ENCODE data around the gene CALCOCO1. TPM values are rescaled to one million over a fixed set of nuclear protein-coding genes. Genes with fewer than 3 reads are reported as not detected.
A peak's percentile ranks its signal among the peaks of the same experiment; 100 is the strongest.

The CALCOCO1 gene
- total and polyA plus RNA-seq, 8 donors = 60.3 to 441 (median 148) TPM

DNA sequence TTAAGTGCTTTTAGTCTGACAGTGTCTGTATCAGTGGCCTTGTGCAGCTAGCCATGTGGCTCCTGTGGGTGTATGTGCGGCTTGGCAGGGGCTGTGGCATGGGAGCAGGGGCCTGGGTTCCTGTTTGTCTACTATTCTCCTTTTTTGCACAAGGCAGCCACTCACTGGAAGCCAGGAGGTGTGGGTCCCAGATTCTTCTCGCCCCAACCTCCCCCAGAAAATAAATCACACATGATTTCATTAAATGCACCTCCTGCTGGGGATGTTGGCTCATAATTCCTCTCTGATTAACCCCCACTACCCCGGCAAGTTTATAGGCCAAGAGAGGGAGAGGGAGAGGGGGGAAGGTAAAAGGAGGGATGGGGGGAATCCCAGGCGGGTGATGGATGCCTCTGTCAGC, 17.6 kb downstream of the CALCOCO1 start:
- 28 to 50% (median 40%) methylated on average over 4 of the region's 4 CpGs for WGBS, 5 donors

DNA sequence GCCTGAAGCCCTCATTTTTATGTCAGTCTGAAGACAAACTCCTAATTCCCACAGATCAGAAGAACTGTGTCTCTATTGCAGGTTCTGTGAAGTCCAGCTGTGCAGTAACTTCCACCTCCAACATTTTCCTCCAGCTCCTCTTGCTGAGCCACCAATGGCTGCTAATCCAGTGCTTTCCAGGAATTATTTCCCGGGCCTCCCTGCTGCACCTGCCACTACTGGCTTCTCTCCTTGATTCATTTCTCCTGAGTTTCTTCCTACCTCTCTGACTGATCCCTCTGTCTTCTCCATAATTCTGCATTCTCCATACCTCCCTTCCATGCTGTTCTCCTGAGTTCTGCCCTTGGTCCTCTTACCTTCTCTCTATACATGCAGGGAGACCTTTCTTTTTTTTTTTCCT, 21.2 kb downstream of the CALCOCO1 start:
- H3K4me3 ChIP-seq = no peak overlapping the region
- TF ChIP-seq POLR2AphosphoS5 (IDR thresholded peaks at IDR 0.05) = no peak
- TF ChIP-seq, protein P1, sequence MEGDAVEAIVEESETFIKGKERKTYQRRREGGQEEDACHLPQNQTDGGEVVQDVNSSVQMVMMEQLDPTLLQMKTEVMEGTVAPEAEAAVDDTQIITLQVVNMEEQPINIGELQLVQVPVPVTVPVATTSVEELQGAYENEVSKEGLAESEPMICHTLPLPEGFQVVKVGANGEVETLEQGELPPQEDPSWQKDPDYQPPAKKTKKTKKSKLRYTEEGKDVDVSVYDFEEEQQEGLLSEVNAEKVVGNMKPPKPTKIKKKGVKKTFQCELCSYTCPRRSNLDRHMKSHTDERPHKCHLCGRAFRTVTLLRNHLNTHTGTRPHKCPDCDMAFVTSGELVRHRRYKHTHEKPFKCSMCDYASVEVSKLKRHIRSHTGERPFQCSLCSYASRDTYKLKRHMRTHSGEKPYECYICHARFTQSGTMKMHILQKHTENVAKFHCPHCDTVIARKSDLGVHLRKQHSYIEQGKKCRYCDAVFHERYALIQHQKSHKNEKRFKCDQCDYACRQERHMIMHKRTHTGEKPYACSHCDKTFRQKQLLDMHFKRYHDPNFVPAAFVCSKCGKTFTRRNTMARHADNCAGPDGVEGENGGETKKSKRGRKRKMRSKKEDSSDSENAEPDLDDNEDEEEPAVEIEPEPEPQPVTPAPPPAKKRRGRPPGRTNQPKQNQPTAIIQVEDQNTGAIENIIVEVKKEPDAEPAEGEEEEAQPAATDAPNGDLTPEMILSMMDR (IDR thresholded peaks at IDR 0.05) = no peak
- no peak for TF ChIP-seq EP300 (IDR thresholded peaks at IDR 0.05)
- no peak for TF ChIP-seq POLR2A (IDR thresholded peaks at IDR 0.05)
- WGBS, 5 donors = 59 to 80% (median 67%) methylated on average over 1 of the region's 1 CpG
- peaks cover 0 to under 1% (median under 1%) of the 10 kb centered on the region in 4 donors for H3K36me3 ChIP-seq
- peaks cover 0 to 11% (median 0%) of the 10 kb centered on the region in 4 donors for H3K4me1 ChIP-seq
- peaks cover 0 to 67% (median 39%) of the 10 kb centered on the region in 3 donors for H3K27me3 ChIP-seq
- H3K27ac ChIP-seq = no peak overlapping the region
- no peaks in the 10 kb centered on the region for H3K9me3 ChIP-seq
- intact Hi-C loops (cut with DNase I; ENCODE audit: low total_unique reads) = no loop called here
- no peak for DNase-seq

More for the DNA sequence above, 17.6 kb downstream of the CALCOCO1 start:
- Histone ChIP-seq H3K4me3 (no peak overlapping the region), H3K27me3 (peaks cover 0 to 31% (median 15%) of the 10 kb centered on the region in 3 donors), H3K27ac (no peak overlapping the region), H3K9me3 (no peaks in the 10 kb centered on the region), H3K36me3 (peaks cover 15 to 37% (median 35%) of the 10 kb centered on the region in 4 donors), H3K4me1 (peaks cover 0 to 5% (median 0%) of the 10 kb centered on the region in 4 donors)
- intact Hi-C loops (cut with DNase I; ENCODE audit: low total_unique reads) = no loop called here
- TF ChIP-seq, protein P1 (IDR thresholded peaks at IDR 0.05) = no peak
- TF ChIP-seq POLR2AphosphoS5 (IDR thresholded peaks at IDR 0.05) (no peak), POLR2A (IDR thresholded peaks at IDR 0.05) (no peak), EP300 (IDR thresholded peaks at IDR 0.05) (no peak)
- no peak for DNase-seq

DNA sequence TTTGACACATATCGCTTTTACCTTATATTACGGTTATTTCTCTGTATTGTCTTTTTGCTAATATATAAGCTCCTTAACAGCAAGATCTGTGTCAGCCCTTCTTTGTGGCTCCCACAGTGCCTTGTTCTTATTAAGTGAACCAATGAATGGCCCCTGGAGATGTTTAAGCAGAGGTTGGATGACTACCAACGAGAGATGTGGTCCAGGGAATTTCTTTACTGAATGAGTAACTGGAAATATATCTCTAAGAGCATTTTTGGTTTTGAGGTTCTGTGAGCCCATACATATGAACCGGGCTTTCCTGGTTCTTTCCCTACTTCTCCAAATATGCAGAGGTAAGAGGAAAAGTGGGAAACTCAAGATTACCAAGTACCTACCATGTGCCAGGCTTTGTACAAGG, 23.5 kb downstream of the CALCOCO1 start:
- Histone ChIP-seq H3K27me3 (peaks cover 0 to 90% (median 50%) of the 10 kb centered on the region in 3 donors), H3K4me3 (no peak overlapping the region), H3K4me1 (peaks cover 0 to 6% (median 0%) of the 10 kb centered on the region in 4 donors), H3K9me3 (no peaks in the 10 kb centered on the region), H3K36me3 (no peaks in the 10 kb centered on the region), H3K27ac (no peak overlapping the region)
- intact Hi-C loops (cut with DNase I; ENCODE audit: low total_unique reads) = loop anchor here (5.0 kb wide), 1 partner anchor 39 kb away; no protein-coding TSS in a partner anchor
- DNase-seq = no peak
- 69 to 72% (median 70%) methylated on average over 4 of the region's 4 CpGs for WGBS, 5 donors
- TF ChIP-seq, protein P1 (IDR thresholded peaks at IDR 0.05) = no peak
- TF ChIP-seq POLR2A (IDR thresholded peaks at IDR 0.05) (no peak), POLR2AphosphoS5 (IDR thresholded peaks at IDR 0.05) (no peak), EP300 (IDR thresholded peaks at IDR 0.05) (no peak)

DNA sequence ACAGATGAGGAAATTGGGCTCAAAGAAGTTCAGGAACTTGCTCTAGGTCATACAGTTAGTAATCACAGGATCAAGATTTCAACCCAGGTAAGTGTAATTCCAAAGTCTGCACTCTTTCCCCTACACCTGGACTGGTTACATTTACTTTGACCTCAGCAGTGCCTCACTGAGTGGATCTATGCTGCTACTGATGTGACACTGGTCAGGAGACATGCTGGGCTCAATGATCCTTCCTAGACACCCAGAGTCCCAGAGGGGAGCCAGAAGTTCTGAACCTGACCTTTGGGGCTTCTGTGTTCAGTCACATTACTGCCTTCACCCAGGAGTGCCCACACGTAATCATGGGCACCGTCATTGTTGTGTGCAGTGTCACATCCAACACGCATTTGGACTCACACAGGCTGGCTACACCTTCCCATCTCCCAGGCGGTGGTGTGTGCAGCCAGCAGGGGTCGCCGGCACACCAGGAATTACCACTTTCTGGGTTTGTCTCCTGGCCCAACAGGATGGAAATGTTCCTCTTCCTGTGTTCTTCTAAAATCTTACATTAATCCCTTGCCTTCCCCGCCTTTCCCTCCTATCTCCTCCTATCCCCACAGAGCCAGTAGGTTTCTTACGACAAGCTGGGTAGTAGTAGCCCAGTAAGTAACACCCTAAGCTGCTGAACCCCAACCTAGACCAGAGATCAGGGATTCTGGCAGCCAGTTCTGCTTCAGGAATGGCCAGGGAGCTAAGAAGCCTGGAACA, 25.6 kb downstream of the CALCOCO1 start:
- H3K36me3 ChIP-seq = no peaks in the 10 kb centered on the region
- no peak overlapping the region for H3K4me3 ChIP-seq
- WGBS, 5 donors = 2 to 3% (median 3%) methylated on average over 8 of the region's 8 CpGs
- peaks cover 0 to 98% (median 57%) of the 10 kb centered on the region in 3 donors for H3K27me3 ChIP-seq
- TF ChIP-seq POLR2AphosphoS5 (IDR thresholded peaks at IDR 0.05) (peak in 1 of 3 donors; percentile 51), POLR2A (IDR thresholded peaks at IDR 0.05) (no peak)
- TF ChIP-seq, protein P1 (IDR thresholded peaks at IDR 0.05) = peak in 5 of 7 experiments; percentile 76 to 95 (median 91)
- peak; percentile 85 to 91 for DNase-seq
- H3K4me1 ChIP-seq = peaks cover 3 to 12% (median 7%) of the 10 kb centered on the region in 4 donors
- H3K9me3 ChIP-seq = no peaks in the 10 kb centered on the region
- H3K27ac ChIP-seq = no peak overlapping the region
- intact Hi-C loops (cut with DNase I; ENCODE audit: low total_unique reads) = loop anchor here (5.0 kb wide), 1 partner anchor 41 kb away; no protein-coding TSS in a partner anchor
